HUDEP-2 (cell line): Measurements from ENCODE around the gene TDP2.
A peak's percentile ranks its signal among the peaks of the same experiment; 100 is the strongest.

ENCODE experiments used
- DNase-seq, 76 experiments: peaks; one replicate each; lab custom pipeline; 2025; ENCODE audit not compliant: unreplicated experiment in 76 of 76; lab: John Stamatoyannopoulos, UW

TDP2 gene, protein sequence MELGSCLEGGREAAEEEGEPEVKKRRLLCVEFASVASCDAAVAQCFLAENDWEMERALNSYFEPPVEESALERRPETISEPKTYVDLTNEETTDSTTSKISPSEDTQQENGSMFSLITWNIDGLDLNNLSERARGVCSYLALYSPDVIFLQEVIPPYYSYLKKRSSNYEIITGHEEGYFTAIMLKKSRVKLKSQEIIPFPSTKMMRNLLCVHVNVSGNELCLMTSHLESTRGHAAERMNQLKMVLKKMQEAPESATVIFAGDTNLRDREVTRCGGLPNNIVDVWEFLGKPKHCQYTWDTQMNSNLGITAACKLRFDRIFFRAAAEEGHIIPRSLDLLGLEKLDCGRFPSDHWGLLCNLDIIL

DNA sequence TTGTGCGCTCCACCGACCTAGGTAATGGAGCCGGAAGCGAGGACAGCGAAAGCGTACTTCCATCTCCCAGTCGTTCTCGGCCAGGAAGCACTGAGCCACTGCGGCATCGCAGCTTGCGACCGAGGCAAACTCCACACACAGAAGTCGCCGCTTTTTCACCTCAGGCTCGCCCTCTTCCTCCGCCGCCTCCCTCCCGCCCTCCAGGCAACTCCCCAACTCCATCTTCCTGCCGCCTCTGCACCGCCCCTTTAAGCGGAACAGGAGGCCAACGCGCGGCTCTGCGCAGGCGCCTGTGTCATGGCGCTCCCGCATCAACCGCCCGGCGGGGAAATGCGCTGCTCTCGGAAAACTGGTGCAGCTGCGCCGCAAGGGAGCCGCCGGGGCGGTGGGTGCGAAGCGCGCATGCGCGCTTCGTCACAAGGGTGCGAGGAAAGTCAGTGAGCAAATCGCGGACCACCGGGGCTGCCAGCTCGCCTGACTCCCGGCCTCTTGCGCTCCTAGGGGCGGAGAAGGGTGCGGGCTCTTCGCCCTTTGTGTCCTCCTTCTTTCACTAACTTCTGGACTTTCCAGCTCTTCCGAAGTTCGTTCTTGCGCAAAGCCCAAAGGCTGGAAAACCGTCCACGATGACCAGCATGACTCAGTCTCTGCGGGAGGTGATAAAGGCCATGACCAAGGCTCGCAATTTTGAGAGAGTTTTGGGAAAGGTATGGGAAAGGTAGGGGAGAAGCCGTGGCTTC is at the start of gene TDP2, which contains the start of gene ACOT13:
TSS of gene TDP2 (minus strand) at position 259 of the 737 bp plus-strand sequence. CDS start at position 222, 37 bp downstream.
TSS of gene ACOT13 (plus strand) at position 437 of the 737 bp plus-strand sequence. CDS start at position 624, 187 bp downstream.
- DNase-seq, result peak; percentile 68 to 99 (median 97)

DNA sequence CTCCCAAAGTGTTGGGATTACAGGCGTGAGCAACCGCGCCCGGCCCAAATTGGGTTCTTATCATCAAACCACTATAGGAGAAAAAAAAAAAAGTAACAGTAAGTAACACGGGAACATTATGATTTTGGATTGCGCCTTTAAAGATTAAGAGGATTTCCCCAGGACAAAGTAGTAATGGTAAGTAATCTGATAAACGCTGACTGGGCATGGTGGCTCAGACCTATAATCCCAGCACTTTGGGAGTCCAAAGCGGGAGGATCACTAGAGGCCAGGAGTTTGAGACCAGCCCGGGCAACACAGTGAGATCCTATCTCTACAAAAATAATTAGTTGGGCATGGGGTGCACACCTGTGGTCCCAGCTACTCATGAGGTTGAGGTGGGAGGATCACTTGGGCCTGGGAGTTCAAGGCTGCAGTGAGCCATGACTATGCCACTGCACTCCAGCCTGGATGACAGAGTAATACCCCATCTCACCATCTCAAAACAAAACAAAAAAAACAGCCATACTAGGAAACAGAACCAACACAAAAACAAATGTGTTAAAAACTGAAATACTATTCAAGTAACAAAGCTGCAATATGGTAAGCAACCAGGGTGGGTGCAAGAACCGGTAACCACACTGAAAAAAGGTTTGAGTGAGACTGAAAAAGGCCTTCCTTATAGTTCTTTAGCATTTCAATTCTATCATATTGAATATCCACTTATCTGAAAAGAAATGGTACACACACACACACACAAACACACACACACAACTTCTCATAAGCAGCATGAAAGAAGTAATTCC is 44.0 kb upstream of the TDP2 start:
- DNase-seq, result no peak

DNA sequence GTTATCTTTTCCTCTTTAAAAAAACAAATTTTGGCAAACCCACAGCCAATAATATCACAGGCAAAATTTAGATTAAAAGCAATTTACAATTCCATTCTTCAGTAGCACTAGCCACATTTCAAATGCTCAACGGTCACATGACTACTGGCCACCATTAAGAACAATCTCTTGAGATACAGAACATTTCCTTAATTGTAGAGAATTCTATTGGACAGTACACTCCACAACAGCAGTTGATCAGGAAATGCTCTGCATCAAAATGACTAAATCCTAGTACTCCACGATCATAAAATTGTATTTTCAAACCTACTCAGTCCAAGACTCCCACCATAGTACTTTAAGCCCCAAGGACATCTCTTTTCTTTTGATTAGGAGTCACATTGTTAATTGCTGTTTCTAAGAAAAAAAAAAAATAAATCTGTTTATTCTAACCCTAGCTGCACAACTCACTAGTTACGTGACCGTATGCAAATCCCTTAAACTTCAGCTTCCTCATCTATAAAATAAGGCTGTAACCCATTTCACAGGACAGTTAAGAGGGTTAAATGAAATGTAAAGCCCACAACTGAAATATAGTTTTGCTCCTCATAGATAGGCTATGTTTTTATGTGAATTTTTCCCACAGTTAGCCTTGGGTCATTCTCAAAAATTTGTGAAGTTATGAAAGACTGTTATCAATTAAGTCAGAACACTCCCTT is 42.5 kb upstream of the TDP2 start:
- no peak for DNase-seq

DNA sequence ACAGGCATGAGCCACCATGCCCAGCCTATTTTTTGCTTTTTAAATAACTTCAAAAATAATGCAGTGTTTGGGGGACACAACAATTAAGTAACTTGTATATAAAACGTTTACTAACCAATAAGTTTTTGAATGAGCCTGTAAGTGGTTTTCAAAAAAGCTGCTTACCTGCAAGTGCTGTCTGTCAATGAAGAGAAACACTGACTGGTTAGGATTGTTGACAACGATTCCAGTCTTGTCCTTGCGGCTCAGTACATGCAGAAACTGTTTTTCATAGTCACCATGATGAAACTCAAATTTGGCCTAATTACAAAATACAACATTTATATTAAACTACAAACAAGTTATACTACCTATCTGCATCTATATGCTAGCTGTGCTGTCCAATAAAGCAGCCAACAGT is 41.9 kb upstream of the TDP2 start:
- no peak for DNase-seq

DNA sequence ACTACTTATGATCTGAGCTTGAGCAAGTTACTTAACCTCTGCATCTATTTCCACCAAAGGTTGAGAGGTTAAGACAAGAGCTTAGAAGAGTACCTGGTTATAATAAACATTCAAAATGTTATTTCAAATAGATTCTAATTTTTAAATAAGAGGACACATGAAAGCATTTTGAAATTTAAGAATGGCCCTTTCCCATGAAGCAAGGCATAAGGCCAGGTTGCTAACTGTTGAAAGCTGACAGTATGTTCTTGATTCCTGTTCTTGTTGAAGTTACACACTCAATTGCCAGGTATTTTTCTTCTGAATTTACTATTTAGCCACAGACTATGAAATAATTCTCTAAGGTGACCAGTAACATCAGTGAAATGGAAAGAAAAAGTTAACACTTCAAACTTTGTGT is 37.8 kb upstream of the TDP2 start:
- no peak for DNase-seq

DNA sequence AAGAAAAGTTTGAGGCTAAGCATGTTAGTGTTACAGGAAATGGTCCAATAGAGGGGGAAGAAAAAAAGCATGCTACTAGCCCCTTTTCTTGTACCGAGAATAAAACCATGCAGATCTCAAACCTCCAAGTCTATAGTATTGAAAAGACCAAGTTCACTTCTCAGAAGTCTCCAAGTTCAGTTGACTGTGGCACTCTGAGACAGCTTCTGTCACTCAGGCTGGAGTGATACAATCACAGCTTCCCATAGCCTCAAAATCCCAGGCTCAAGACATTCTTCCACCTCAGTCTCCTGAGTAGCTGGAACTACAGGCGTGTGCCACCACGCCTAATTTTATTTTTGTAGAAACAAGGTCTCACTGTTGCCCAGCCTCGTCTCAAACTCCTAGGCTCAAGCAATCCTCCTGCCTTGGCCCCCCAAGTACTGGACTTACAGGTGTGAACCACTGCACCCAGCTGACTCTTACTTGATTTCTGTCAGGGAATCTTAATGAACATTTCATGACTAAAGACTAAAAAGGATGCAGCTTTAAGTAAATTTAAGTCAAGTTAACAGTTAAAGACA is 36.1 kb upstream of the TDP2 start:
- no peak for DNase-seq

DNA sequence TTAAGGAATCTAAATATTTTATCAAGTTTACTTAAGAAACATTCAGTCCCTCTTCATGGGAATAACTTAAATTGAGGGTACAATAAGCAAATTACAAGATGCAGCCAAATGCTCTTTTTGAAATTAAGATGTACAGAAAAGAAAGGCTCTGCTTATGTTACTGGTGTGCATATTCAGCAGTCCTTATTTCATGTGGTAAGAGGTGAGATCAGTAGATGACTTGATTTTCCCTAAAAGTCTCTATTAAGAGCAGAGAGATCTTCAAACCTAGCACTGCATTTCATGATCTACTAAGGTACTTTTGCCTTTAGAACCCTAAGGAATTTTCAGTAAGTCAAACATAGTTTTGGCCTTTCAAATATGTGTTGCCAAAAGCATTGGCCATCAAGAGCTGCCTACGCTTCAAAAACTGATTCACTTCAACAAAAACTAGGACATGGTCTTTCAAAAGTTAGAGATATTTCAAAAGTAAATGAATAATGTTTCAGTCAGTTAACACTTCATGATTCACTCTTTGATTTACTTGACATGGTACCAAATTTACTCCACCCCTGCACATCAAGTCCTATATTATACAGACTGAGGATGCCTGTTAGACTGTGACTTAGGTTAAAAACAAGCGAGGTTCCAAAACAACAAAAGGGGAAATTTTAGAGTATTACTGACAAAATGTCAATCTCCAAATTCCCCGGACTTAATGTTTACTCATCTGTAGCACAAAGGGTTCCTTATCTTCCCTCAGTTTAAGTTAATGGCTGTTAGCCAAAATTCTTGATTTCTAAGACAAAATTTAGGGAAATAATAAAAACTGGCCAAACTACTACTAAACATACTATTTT is 33.0 kb upstream of the TDP2 start:
- no peak for DNase-seq

DNA sequence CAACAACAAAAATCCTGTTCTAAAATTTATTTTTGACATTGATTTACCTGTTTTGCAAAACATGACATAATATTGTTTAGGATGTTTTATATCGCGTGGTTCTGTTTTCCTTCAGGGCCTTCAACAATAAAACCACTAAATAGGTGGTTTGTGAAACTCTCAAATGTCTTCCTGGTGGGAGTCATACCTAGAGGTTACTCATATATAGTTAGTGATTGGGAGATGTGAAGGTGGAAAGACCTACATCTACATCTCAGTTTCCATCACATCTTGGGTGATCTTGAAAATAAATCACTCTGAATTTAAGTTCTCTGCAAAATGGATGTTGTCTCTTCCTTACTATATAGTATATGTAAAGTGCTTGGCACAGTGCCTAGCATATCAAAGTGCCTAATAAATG is 29.4 kb upstream of the TDP2 start:
- DNase-seq, result no peak

DNA sequence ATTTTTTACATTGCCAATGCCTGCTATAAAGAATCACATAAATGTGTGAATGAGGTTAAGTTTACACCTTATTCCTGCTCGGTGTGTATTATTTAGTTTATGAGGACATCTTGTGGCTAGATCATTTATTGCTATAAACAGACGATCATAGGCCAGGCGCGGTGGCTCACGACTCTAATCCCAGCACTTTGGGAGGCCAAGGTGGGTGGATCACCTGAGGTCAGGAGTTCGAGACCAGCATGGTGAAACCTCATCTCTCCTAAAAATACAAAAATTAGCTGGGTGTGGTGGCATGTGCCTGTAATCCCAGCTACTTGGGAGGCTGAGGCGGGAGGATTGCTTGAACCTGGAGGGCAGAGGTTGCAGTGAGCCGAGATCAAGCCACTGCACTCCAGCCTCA is 28.9 kb upstream of the TDP2 start:
- peak in 35 of 76 experiments; percentile 8 to 57 (median 31) for DNase-seq

DNA sequence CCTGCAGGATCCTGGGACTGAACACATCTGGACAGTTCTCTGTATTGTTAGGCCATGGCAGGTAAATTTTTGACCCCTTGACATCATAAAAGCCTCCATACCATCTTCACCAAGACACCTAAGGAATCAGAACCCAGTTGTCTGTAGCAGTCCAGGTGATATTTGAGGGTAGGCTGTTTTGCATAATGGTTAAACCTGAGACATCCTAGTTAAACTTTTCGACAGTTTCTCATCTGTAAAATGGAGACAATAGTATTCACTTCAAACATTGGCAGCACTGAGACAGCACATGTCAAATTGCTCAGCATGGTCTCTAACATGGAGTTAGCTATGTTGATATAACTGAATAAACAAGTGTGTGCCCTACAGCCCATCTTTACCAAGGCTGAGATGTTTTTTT is 27.5 kb upstream of the TDP2 start:
- DNase-seq, result no peak

DNA sequence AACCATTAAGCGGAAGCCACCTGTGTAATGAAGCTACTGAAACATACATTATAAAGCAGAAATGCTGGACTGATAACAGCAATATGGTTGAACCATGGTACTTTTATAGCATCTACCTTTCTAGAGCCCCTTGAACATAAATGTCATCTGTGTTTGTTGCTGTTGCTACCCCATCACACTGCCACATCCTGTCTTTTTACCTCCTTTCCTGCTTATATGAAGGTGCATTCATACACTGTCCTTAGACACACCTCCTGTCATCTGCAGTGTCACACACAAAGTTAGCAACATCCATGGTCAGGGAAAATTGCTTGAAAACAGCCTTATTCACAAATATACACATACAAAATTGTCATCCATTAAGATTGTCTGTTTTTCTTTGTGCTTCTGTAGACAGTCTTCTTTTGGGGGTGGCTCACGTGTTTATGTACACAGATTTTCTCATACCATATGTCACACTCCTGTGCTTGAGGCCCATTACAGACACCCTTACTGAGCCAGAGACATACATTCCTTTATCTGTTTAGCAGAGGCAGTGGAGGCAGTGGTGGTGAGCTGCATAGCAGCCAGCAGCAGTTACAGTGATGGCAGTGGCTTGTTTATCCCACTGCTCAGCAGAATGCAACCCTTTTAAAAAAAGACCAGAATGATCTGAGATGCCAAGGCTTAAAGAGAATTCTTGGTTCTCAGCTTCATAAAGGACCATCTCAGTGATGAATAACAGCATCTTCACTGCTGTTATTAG is 26.3 kb upstream of the TDP2 start:
- no peak for DNase-seq

DNA sequence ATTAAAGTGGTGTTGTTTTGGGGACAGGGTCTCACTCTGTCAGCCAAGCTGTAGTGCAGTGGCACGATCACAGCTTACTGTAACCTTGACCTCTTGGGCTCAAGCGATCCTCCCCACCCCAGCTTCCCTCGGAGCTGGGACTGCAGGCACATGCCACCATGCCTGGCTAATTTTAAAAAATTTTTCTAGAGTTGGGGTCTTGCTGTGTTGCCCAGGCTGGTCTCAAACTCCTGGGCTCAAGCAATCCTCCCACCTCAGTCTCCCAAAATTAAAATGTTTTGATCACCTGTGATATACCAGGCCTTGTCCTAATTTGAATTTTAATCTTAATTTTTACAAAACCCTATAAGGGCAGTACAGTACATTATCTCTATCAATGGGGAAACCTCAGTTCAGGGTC is 25.7 kb upstream of the TDP2 start:
- no peak for DNase-seq

DNA sequence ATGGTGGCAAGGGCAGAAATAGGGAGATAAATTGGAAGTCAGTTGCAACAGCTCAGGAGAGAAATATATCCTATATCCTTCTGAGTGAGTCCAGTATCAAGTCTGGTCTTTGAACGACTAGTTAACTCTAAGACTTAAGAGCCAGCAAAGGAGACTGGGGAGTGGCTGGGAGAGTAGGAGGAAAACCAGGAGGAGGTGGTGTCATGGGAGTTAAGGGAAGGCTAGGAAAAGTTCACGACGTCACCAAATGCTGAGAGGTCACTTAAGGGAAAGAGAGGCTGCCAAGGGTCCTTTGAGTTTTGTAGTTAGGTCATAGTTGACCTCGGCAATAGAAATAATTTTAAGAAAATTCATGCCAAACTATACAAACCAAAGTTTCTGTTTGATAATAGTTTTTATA is 25.3 kb upstream of the TDP2 start:
- no peak for DNase-seq

DNA sequence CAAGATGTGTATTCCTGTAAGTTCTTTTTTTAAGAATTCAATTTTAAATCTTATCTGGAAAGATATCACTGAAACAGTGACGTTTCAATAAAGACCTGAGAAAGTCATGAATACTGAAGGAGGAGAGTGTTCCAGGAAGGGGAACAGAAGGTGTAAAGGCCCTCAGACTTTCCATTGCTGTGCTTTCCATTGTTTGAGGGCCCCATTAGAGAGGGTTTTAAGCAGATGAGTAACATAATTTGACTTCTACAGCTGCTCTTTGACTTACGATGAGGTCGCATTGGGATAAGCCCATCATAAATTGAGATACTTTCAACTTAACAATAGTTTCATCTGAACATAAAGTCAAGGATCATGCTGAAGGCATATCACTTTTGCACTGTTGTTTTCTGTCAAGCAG is 24.9 kb upstream of the TDP2 start:
- no peak for DNase-seq

DNA sequence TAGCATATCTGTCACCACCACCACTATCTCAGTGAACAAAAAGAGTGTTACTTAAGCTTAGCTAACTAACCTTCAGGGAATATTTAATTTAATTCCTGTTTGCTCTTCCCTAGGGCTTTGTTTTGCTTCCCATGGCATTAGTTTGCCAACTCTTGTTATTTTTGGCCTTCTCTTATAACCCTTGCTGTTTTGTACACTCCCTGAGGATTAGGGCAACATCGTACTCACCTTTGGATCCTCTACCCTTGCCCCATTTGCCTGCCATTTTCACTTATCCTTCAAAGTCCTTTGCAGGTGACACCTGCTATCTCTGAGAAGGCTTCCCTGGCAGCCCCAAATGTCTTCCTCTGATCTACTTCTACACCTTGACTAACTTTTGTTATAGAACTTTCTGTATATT is 23.9 kb upstream of the TDP2 start:
- DNase-seq, result no peak

DNA sequence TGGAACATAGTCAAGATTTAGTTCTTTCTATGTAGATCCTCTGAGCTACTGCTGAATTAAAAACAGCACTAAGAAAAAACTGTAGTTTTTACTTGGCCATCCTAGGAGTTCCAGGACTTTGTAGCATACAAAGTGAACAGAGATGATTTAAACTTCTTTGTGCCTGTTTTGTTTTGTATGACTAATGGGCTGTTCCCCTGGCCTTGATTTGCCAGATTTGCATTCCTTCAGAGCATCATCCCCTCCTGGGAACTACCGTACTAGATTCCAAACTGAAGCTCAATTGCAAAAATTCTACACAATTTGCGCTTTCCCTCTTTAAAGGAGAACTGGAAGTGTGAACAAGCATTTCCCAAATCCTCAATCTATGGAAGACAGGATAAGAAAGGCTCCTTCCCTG is 23.3 kb upstream of the TDP2 start:
- no peak for DNase-seq

DNA sequence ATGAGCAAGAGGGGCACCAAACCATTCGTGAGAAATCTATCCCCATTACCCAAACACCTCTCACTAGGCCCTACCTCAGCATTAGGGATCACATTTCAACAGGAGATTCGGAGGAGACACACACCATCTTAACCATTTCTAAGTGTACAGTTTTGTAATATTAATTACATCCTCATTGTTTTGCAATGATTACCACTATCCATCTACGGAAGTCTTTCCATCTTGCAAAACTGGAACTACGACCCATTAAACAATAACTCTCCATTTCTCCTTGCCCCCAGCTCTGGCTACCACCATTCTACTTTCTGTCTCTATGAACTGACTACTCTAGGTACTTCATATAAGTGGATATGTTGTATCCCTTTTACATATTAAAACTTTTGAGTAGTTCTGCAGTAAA is 20.2 kb upstream of the TDP2 start:
- DNase-seq, result no peak

DNA sequence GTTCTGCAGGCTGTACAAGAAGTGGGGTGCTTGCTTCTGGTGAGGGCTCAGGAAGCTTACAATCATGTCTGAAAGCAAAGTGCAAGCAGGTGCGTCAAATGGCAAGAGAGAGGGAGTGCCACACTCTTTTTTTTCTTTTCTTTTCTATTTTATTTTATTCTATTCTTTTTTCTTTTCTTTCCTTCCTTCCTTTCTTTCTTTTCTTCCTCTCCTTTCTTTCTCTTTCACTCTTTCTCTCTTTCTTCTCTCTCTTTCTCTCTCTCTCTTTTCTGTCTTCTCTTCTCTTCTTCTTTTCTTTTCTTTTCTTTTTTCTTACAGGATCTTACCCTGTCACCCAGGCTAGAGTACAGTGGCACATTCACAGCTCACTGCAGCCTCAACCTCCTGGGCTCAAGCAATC is 19.7 kb upstream of the TDP2 start:
- DNase-seq, result no peak
